ENCODE data around the gene CNN1. TPM values are rescaled to one million over a fixed set of nuclear protein-coding genes. Genes with fewer than 3 reads are reported as not detected.

The CNN1 gene
- total RNA-seq, 1 donor from 2014 or later, result 276 TPM

GRCh38 chr19:11580116-11580515, 41.5 kb downstream of the CNN1 start:
- no peak for TF ChIP-seq CTCF (IDR thresholded peaks at IDR 0.05)
- TF ChIP-seq POLR2AphosphoS5 (IDR thresholded peaks at IDR 0.05; ENCODE audit: insufficient read depth in 1 of 2, low read depth in 1 of 2), result no peak
- TF ChIP-seq POLR2A (IDR thresholded peaks at IDR 0.05), result no peak
- Histone ChIP-seq H3K36me3 (no peaks in the 10 kb centered on the region), H3K4me3 (no peak overlapping the region), H3K4me1 (peaks cover 41% of the 10 kb centered on the region), H3K27ac (no peak overlapping the region), H3K9me3 (no peaks in the 10 kb centered on the region), H3K27me3 (no peaks in the 10 kb centered on the region)
- intact Hi-C loops (cut with DNase I), result no loop called here
- no peak for DNase-seq (ENCODE audit: extremely low spot score in 2 of 2)

GRCh38 chr19:11581740-11582139, 43.1 kb downstream of the CNN1 start:
- no peaks in the 10 kb centered on the region for H3K9me3 ChIP-seq
- intact Hi-C loops (cut with DNase I), result no loop called here
- no peak overlapping the region for H3K4me3 ChIP-seq
- TF ChIP-seq POLR2A (IDR thresholded peaks at IDR 0.05) (no peak), CTCF (IDR thresholded peaks at IDR 0.05) (no peak), POLR2AphosphoS5 (IDR thresholded peaks at IDR 0.05; ENCODE audit: insufficient read depth in 1 of 2, low read depth in 1 of 2) (no peak)
- H3K27ac ChIP-seq, result no peak overlapping the region
- H3K36me3 ChIP-seq, result no peaks in the 10 kb centered on the region
- peaks cover 41% of the 10 kb centered on the region for H3K4me1 ChIP-seq
- H3K27me3 ChIP-seq, result no peaks in the 10 kb centered on the region
- no peak for DNase-seq (ENCODE audit: extremely low spot score in 2 of 2)

GRCh38 chr19:11586331-11586730, 47.7 kb downstream of the CNN1 start:
- intact Hi-C loops (cut with DNase I), result no loop called here
- Histone ChIP-seq H3K9me3 (no peaks in the 10 kb centered on the region), H3K27me3 (no peaks in the 10 kb centered on the region), H3K4me3 (no peak overlapping the region), H3K27ac (no peak overlapping the region), H3K4me1 (peaks cover 7% of the 10 kb centered on the region), H3K36me3 (no peaks in the 10 kb centered on the region)
- TF ChIP-seq POLR2AphosphoS5 (IDR thresholded peaks at IDR 0.05; ENCODE audit: insufficient read depth in 1 of 2, low read depth in 1 of 2) (no peak), POLR2A (IDR thresholded peaks at IDR 0.05) (no peak)
- DNase-seq (ENCODE audit: extremely low spot score in 2 of 2), result no peak

- Histone ChIP-seq H3K36me3 (no peaks in the 10 kb centered on the region), H3K4me1 (no peaks in the 10 kb centered on the region), H3K4me3 (no peak overlapping the region), H3K27ac (peak overlapping the region; percentile 56), H3K27me3 (no peaks in the 10 kb centered on the region), H3K9me3 (no peaks in the 10 kb centered on the region)
- no peak for DNase-seq (ENCODE audit: extremely low spot score in 2 of 2)
- intact Hi-C loops (cut with DNase I), result no loop called here
- TF ChIP-seq CTCF (IDR thresholded peaks at IDR 0.05), result peak; percentile 79 to 92 (median 82)
- TF ChIP-seq POLR2AphosphoS5 (IDR thresholded peaks at IDR 0.05; ENCODE audit: insufficient read depth in 1 of 2, low read depth in 1 of 2), result no peak
- TF ChIP-seq POLR2A (IDR thresholded peaks at IDR 0.05), result no peak
Measured at GRCh38 chr19:11587302-11587974, 48.8 kb downstream of the CNN1 start.

GRCh38 chr19:11587975-11588631, 49.5 kb downstream of the CNN1 start:
- intact Hi-C loops (cut with DNase I), result no loop called here
- TF ChIP-seq POLR2AphosphoS5 (IDR thresholded peaks at IDR 0.05; ENCODE audit: insufficient read depth in 1 of 2, low read depth in 1 of 2), result no peak
- no peak for TF ChIP-seq POLR2A (IDR thresholded peaks at IDR 0.05)
- TF ChIP-seq CTCF (IDR thresholded peaks at IDR 0.05), result peak in 1 of 3 experiments; percentile 13
- no peak for DNase-seq (ENCODE audit: extremely low spot score in 2 of 2)
- no peaks in the 10 kb centered on the region for H3K27me3 ChIP-seq
- no peaks in the 10 kb centered on the region for H3K4me1 ChIP-seq
- H3K9me3 ChIP-seq, result no peaks in the 10 kb centered on the region
- H3K4me3 ChIP-seq, result no peak overlapping the region
- peak overlapping the region; percentile 56 for H3K27ac ChIP-seq
- H3K36me3 ChIP-seq, result no peaks in the 10 kb centered on the region

Measured in vagina (tissue), 2 donors.